Esophagus mucosa (tissue), 1 donor: ENCODE results near the gene CDH10. TPM values are rescaled to one million over a fixed set of nuclear protein-coding genes. Genes with fewer than 3 reads are reported as not detected.

ENCODE experiments used
- ATAC-seq: fragments of 200-7000 bp; cut with Tn5 transposase; one replicate; pipeline ENCODE4 v1.9.1; 2020
- total RNA-seq: library from RNA; stranded (reverse); gene quantifications from one replicate; pipeline ENCODE4 v1.2.4, GENCODE V29; 2023
- donor health status: DM: yes; HTN: yes; CAD: no.

CDH10 gene
- total RNA-seq, 1 donor from 2014 or later = not detected

DNA sequence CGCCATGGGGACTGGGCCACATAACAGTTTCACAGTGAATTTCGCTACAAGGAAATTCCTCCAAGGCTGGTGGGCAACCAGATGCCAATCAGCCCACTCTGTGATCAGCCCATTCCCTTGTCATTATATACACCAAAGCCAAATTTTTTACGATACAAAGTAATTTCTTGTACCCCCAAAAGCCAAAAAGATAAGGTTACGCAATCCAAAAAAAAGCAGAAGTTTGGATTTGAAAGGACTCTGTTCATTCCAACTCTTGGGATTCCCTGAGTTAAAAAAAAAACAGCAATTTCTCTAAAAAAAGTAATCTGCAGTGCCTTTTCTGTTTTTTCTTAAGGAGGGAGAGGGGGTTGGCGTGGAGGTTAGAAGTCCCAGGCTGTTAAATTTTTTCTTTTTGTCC, 166.8 kb downstream of the CDH10 start:
- ATAC-seq = no peak

DNA sequence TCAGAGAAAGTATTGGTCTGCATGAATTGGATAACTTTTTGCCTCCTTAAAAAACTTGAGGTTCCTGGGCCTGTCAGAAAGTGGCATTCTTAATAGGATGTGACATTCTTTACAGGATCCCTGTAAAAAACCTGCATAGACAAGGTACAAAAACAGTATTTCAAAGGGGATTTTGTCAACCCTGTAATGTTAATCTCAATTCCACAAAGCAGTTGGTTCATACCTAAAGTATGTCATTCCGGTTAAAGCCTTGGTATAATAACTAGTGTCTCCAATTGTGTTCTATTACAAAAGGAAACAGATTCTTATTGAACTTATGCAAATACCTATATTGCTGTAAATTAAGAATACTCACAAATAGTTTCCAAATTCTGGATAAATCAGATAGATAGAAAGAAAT, 169.7 kb downstream of the CDH10 start:
- no peak for ATAC-seq

DNA sequence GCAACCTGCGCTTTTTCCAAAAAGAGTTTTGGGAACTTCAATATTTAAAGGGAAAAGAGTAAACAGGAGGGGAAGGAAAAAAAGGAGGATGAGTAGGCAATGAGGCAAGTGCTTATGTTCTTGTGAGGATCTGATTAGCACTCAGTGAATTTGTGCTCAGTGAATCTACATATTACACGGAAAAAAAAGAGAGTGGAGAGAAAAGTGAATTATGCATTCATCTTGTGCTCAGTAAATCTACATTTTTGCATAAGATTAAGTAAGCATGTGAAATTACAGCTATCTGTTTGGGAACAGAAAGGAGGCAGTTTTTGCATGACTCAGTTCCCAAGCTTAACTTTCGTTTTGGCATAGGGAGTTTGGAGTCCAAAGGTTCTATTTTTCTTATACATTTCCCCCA, 170.1 kb downstream of the CDH10 start:
- no peak for ATAC-seq

DNA sequence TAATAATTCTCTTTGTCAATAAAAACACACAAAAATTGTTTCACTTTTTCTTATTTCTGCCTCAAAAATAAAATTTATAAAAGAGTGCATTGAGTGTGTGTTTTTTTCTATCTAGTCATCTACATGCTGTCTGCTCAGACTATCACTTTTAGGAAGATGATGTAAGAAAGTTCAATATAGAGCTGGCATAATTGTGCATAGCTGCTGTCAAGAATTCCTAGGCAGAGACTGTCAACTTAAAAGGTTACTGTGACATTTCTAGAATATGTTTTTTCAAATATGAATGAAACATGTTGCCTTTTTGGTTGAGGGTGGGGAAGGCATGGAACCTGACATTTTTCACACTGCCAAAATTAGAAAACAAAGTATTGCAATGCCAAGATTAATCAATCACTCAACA, 172.3 kb downstream of the CDH10 start:
- no peak for ATAC-seq

DNA sequence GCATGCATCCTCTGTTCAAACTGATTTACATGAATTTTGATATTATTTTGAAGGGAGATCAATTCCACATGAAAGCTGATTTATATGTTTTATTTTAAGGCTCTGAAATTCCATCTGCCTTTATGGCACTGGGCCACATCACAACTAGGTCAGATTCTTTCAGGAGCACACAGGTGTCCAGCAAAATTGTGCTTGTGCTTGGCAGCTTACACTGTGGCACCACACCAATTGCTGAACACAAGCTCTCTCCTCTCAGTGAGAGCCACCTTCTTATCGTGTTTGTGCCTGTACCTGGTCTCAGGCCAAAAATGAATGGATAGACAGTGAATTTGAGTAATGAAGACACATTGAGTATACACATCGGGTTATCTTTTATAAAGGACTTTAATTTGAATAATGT, 200.4 kb downstream of the CDH10 start:
- no peak for ATAC-seq

DNA sequence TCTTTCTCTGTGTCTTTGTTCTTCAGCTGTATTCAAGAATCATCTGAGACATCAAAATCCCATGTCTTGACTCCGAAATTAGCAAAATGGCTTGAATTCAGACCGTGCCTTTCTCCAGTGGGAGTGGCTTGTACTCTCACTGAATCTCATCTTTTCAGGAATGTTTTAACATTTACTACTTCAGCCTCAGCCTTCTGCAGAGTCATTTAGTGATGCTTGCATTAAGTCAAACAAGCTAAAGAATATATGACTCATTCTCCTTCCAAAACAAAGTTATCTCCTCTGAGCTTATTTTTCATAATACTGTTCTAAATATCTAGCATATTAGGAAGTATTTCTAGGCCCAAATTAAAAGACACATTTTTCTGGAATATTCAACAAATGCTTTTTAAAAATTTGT, 205.3 kb downstream of the CDH10 start:
- no peak for ATAC-seq
